ENCODE data around the gene PGBD5.

GRCh38 chr1:230384380-230385157 is 41.6 kb downstream of the PGBD5 start:
- TF ChIP-seq EZH2 (IDR thresholded peaks at IDR 0.05) (no peak), POLR2AphosphoS5 (IDR thresholded peaks at IDR 0.05; ENCODE audit: borderline replicate concordance, low read depth, low read length) (no peak)
